Stimulated activated CD8-positive, alpha-beta memory T cell treated with anti-CD3 and anti-CD28 coated beads, Interleukin-12 subunit alpha, Interleukin-12 subunit beta, amount 100 ng/mL, for 4 hours (primary cell): ENCODE measurements around the gene OPHN1.
"Not testable (repeated sequence)": the region's sequence is repeated elsewhere in the genome, so short reads cannot be mapped to it uniquely, and the experiment has no call there.

Source experiments
- DNase-seq: peaks from one replicate; pipeline ENCODE4 v3.0.0-alpha.2; 2020; ENCODE audit warnings: low read depth

OPHN1 gene

GRCh38 chrX:68355629-68355920 lies 77.7 kb downstream of the OPHN1 start:
- no peak for DNase-seq

- no peak for DNase-seq
Measured at GRCh38 chrX:68354879-68355628, 78.2 kb downstream of the OPHN1 start.

- DNase-seq = no peak
Measured at GRCh38 chrX:68345025-68345424, 88.3 kb downstream of the OPHN1 start.

- no peak for DNase-seq
Measured at GRCh38 chrX:68343551-68343950, 89.7 kb downstream of the OPHN1 start.

GRCh38 chrX:68332201-68332731 lies 101.0 kb downstream of the OPHN1 start:
- no peak for DNase-seq

- DNase-seq = not testable (repeated sequence)
Measured at GRCh38 chrX:68326841-68327240, 106.5 kb downstream of the OPHN1 start.

GRCh38 chrX:68307769-68308168 lies 125.5 kb downstream of the OPHN1 start:
- DNase-seq = no peak

- DNase-seq = no peak
Measured at GRCh38 chrX:68304602-68305001, 128.7 kb downstream of the OPHN1 start.

- DNase-seq = no peak
Measured at GRCh38 chrX:68299898-68300297, 133.4 kb downstream of the OPHN1 start.

GRCh38 chrX:68292471-68292870 lies 140.8 kb downstream of the OPHN1 start:
- no peak for DNase-seq

- DNase-seq = no peak
Measured at GRCh38 chrX:68288127-68288526, 145.2 kb downstream of the OPHN1 start.

- DNase-seq = no peak
Measured at GRCh38 chrX:68287419-68287818, 145.9 kb downstream of the OPHN1 start.

- DNase-seq = no peak
Measured at GRCh38 chrX:68286980-68287379, 146.3 kb downstream of the OPHN1 start.

GRCh38 chrX:68286076-68286475 lies 147.2 kb downstream of the OPHN1 start:
- no peak for DNase-seq

- no peak for DNase-seq
Measured at GRCh38 chrX:68284281-68284904, 148.9 kb downstream of the OPHN1 start.

GRCh38 chrX:68273887-68274286 lies 159.4 kb downstream of the OPHN1 start:
- DNase-seq = no peak

- not testable (repeated sequence) for DNase-seq
Measured at GRCh38 chrX:68264793-68265192, 168.5 kb downstream of the OPHN1 start.

GRCh38 chrX:68261060-68261672 lies 172.1 kb downstream of the OPHN1 start:
- DNase-seq = no peak

GRCh38 chrX:68256990-68257389 lies 176.3 kb downstream of the OPHN1 start:
- no peak for DNase-seq

GRCh38 chrX:68254738-68255645 lies 178.3 kb downstream of the OPHN1 start:
- no peak for DNase-seq

GRCh38 chrX:68252664-68253063 lies 180.6 kb downstream of the OPHN1 start:
- no peak for DNase-seq

GRCh38 chrX:68249903-68250302 lies 183.4 kb downstream of the OPHN1 start:
- no peak for DNase-seq
